Keratinocyte (primary cell): ENCODE data around the gene NAP1L1. TPM values are rescaled to one million over a fixed set of nuclear protein-coding genes. Genes with fewer than 3 reads are reported as not detected.

Experiments
- DNase-seq: peaks from one replicate; pipeline ENCODE4 v3.0.0-alpha.2; 2011; ENCODE audit warnings: low read depth, missing footprints, low spot score
- FAIRE-seq: peaks from 2 replicates; lab custom pipeline; 2011; peaks lifted over from hg19 to GRCh38; lab: Jason Lieb, UNC
- H2AFZ ChIP-seq: 2 replicates; pipeline ENCODE4 v1.6.0; 2012; ENCODE audit warnings: low read length, control low read depth, inconsistent platforms; ENCODE audit not compliant: control insufficient read depth
- H3K27ac ChIP-seq: 2 replicates; pipeline ENCODE4 v1.5.1; 2011; ENCODE audit warnings: low read length; ENCODE audit not compliant: control insufficient read depth, insufficient read depth
- H3K27me3 ChIP-seq: 3 replicates; pipeline ENCODE4 v1.6.0; 2011; ENCODE audit warnings: low read length; ENCODE audit not compliant: control insufficient read depth, insufficient read depth; ENCODE audit errors: extremely low read depth
- H3K36me3 ChIP-seq, 2 experiments: 2 replicates in 1 of 2; 3 replicates in 1 of 2; pipeline ENCODE4 v1.5.1; 2011; ENCODE audit warnings: low read length in 2 of 2, mild to moderate bottlenecking in 1 of 2; ENCODE audit not compliant: control insufficient read depth in 2 of 2, insufficient read depth in 2 of 2; ENCODE audit errors: extremely low read depth in 1 of 2
- H3K4me1 ChIP-seq: 3 replicates; pipeline ENCODE4 v1.5.1; 2011; ENCODE audit warnings: low read length; ENCODE audit not compliant: control insufficient read depth, insufficient read depth; ENCODE audit errors: extremely low read depth
- H3K4me2 ChIP-seq: 3 replicates; pipeline ENCODE4 v1.6.0; 2011; ENCODE audit warnings: low read depth, low read length; ENCODE audit not compliant: control insufficient read depth, insufficient read depth; ENCODE audit errors: extremely low read depth
- H3K4me3 ChIP-seq, 3 experiments: fragments of 200-600 bp in 1 of 3; sonication (generic) in 1 of 3; 2 replicates in 2 of 3; 3 replicates in 1 of 3; pipeline ENCODE4 v1.5.1; 2011 to 2016; ENCODE audit warnings: low read length in 3 of 3, mild to moderate bottlenecking in 3 of 3, control low read depth in 2 of 3, inconsistent platforms in 1 of 3, low read depth in 1 of 3, mixed read lengths in 1 of 3, mixed run types in 1 of 3, moderate library complexity in 1 of 3; ENCODE audit not compliant: control insufficient read depth in 2 of 3, insufficient read depth in 2 of 3; ENCODE audit errors: extremely low read depth in 1 of 3
- H3K79me2 ChIP-seq: 2 replicates; pipeline ENCODE4 v1.6.0; 2012; ENCODE audit warnings: low read length; ENCODE audit not compliant: control insufficient read depth, insufficient read depth
- H3K9ac ChIP-seq: 3 replicates; pipeline ENCODE4 v1.6.0; 2011; ENCODE audit warnings: low read length; ENCODE audit not compliant: control insufficient read depth, insufficient read depth; ENCODE audit errors: extremely low read depth
- H3K9me1 ChIP-seq: 3 replicates; pipeline ENCODE4 v1.6.0; 2011; ENCODE audit warnings: low read length; ENCODE audit not compliant: control insufficient read depth, insufficient read depth; ENCODE audit errors: extremely low read depth
- H3K9me3 ChIP-seq: 2 replicates; pipeline ENCODE4 v1.5.1; 2012; ENCODE audit warnings: low read depth, low read length; ENCODE audit not compliant: control insufficient read depth
- H4K20me1 ChIP-seq: 3 replicates; pipeline ENCODE4 v1.6.0; 2011; ENCODE audit warnings: low read length; ENCODE audit not compliant: control insufficient read depth, insufficient read depth; ENCODE audit errors: extremely low read depth
- EZH2 ChIP-seq: IDR thresholded peaks from one replicate; pipeline ENCODE4 v1.6.1; 2012; ENCODE audit warnings: inconsistent platforms, mild to moderate bottlenecking, low read length, moderate library complexity
- dilution Hi-C: fragments of 300-500 bp; cut with MboI; formaldehyde crosslinking; loops from one replicate; pipeline ENCODE4 v1.7.0; 2020; ENCODE audit warnings: low sequenced_read_pairs; ENCODE audit not compliant: extremely low pct_ligation_motif_present
- polyA plus RNA-seq, 5 experiments: library from polyadenylated mRNA; depleted of rRNA in 3 of 5; stranded (reverse) in 3 of 5; stranded (forward) in 1 of 5; unstranded in 1 of 5; fragments of >200 nt; gene quantifications; 1 replicate in 1 of 5; 2 replicates in 3 of 5; 3 replicates in 1 of 5; pipeline versions ENCODE4 v1.2.1 to v1.2.3, GENCODE V29; 2011 to 2012; ENCODE audit warnings: missing spikeins in 2 of 5, low read depth in 1 of 5, low replicate concordance in 1 of 5
- TF ChIP-seq, protein P1 (sequence below), 3 experiments: IDR thresholded peaks in 1 of 3; conservative IDR thresholded peaks in 1 of 3; optimal IDR thresholded peaks in 1 of 3; 2 replicates in 2 of 3; 3 replicates in 1 of 3; pipeline versions ENCODE3 to v1.5.1; 2011; ENCODE audit warnings: low read length in 3 of 3, mild to moderate bottlenecking in 3 of 3, moderate library complexity in 2 of 3, control low read depth in 1 of 3, inconsistent platforms in 1 of 3; ENCODE audit not compliant: insufficient read depth in 2 of 3; ENCODE audit errors: extremely low read depth in 1 of 3

The NAP1L1 gene
- polyA plus RNA-seq, 1 donor (not counting 4 experiments of a cell fraction or from before 2014, with no cell fraction given): 384 TPM

DNA sequence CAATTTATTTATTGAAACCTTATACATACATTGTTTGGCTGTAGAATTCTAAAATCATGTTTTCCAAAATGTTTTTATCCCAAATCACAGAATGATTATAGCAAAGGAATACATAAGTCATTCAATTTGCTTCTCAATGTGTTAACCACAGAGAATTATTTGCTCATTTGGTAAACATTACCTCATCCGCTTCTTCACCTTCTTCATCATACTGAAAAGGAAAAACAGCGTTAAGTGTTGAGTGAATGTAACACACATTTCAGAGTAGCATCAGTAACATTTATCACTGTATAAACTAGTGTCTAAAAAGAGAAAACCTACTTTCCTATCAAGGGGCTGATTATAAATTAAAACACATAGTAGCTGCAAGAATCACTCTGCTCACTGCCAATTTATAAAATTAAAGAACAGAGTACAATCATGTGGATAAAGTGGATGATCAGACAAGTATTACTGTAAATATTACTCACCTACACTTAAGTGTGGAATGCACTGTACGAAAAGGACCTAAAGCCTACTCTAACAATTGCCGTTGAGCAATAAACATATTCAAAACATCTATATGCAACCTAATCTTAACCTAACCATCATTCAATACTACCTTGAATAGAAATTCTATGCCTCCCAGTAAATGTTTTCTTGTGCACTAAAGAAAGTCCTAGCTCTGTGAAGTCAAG, 34.8 kb downstream of the NAP1L1 start:
- H3K36me3 ChIP-seq: peaks cover 14 to 19% of the 10 kb centered on the region in 2 experiments
- no peak for DNase-seq
- no peak for TF ChIP-seq EZH2
- TF ChIP-seq, protein P1, sequence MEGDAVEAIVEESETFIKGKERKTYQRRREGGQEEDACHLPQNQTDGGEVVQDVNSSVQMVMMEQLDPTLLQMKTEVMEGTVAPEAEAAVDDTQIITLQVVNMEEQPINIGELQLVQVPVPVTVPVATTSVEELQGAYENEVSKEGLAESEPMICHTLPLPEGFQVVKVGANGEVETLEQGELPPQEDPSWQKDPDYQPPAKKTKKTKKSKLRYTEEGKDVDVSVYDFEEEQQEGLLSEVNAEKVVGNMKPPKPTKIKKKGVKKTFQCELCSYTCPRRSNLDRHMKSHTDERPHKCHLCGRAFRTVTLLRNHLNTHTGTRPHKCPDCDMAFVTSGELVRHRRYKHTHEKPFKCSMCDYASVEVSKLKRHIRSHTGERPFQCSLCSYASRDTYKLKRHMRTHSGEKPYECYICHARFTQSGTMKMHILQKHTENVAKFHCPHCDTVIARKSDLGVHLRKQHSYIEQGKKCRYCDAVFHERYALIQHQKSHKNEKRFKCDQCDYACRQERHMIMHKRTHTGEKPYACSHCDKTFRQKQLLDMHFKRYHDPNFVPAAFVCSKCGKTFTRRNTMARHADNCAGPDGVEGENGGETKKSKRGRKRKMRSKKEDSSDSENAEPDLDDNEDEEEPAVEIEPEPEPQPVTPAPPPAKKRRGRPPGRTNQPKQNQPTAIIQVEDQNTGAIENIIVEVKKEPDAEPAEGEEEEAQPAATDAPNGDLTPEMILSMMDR (optimal IDR thresholded peaks at IDR 0.05 in 1 of 3, IDR thresholded peaks at IDR 0.05 in 1 of 3, conservative IDR thresholded peaks at IDR 0.05 in 1 of 3; ENCODE audit: extremely low read depth in 1 of 3, insufficient read depth in 2 of 3, low read length in 3 of 3): no peak

DNA sequence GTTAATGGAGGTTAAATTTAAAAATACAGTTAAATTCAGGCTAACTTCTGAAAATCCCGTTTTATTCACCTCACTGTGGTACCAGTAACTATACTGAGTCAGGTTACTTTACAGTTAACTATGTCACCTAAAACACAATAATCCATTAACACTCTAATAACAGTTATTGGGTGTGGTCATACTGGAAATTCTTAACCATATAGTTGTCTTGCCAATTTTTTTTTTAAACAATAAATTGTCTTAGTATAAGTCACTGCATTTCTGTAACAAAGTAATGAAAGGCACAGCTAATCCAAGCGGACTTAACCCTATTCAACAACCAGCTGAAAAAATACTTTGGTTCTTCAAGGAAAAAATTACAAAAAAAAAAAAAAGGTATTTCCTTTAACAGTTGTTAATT, 36.7 kb downstream of the NAP1L1 start:
- H3K9me3 ChIP-seq: no peaks in the 10 kb centered on the region
- no peak overlapping the region for H2AFZ ChIP-seq
- TF ChIP-seq, protein P1 (optimal IDR thresholded peaks at IDR 0.05 in 1 of 3, IDR thresholded peaks at IDR 0.05 in 1 of 3, conservative IDR thresholded peaks at IDR 0.05 in 1 of 3; ENCODE audit: extremely low read depth in 1 of 3, insufficient read depth in 2 of 3, low read length in 3 of 3): no peak
- no peak for TF ChIP-seq EZH2
- DNase-seq (no peak), FAIRE-seq (no peak)
- no peak overlapping the region for H3K27ac ChIP-seq
- H3K79me2 ChIP-seq: no peaks in the 10 kb centered on the region
- no peaks in the 10 kb centered on the region for H3K9me1 ChIP-seq
- no peak overlapping the region for H3K4me3 ChIP-seq
- no peak overlapping the region for H3K4me2 ChIP-seq
- H3K9ac ChIP-seq: no peak overlapping the region
- dilution Hi-C loops: no loop called here
- H4K20me1 ChIP-seq: no peaks in the 10 kb centered on the region
- peaks cover 10 to 13% of the 10 kb centered on the region in 2 experiments for H3K36me3 ChIP-seq
- no peaks in the 10 kb centered on the region for H3K4me1 ChIP-seq
- H3K27me3 ChIP-seq: no peaks in the 10 kb centered on the region

More for the DNA sequence above, 34.8 kb downstream of the NAP1L1 start:
- H3K27me3 ChIP-seq: no peaks in the 10 kb centered on the region
- H3K79me2 ChIP-seq: peaks cover 3% of the 10 kb centered on the region
- H2AFZ ChIP-seq: no peak overlapping the region
- H3K4me3 ChIP-seq: no peak overlapping the region
- no peaks in the 10 kb centered on the region for H3K9me1 ChIP-seq
- peaks cover 2% of the 10 kb centered on the region for H4K20me1 ChIP-seq
- dilution Hi-C loops: no loop called here
- no peaks in the 10 kb centered on the region for H3K4me1 ChIP-seq
- H3K4me2 ChIP-seq: no peak overlapping the region
- H3K27ac ChIP-seq: no peak overlapping the region
- H3K9me3 ChIP-seq: no peaks in the 10 kb centered on the region
- FAIRE-seq: no peak
- no peak overlapping the region for H3K9ac ChIP-seq
